Measurements from ENCODE around the gene CMBL.
"Not testable (repeated sequence)": the region's sequence is repeated elsewhere in the genome, so short reads cannot be mapped to it uniquely, and the experiment has no call there.

Gene CMBL

DNA sequence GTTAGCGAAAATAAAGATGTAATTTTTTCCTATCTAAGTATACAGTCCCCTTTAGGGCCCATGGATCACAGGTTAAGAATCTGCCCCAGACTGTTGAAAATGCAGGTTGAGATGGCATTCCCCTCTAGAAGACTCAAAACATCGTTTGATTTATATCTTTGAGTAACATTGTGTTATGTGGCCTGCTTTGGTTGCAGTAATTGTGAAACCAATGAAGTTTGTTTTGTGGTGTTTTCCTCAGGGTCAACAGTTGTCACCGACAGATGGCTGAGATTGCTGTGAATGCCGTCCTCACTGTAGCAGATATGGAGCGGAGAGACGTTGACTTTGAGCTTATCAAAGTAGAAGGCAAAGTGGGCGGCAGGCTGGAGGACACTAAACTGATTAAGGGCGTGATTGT, 49.8 kb downstream of the CMBL start:
- DNase-seq (ENCODE audit: low read depth in 2 of 2), result no peak

DNA sequence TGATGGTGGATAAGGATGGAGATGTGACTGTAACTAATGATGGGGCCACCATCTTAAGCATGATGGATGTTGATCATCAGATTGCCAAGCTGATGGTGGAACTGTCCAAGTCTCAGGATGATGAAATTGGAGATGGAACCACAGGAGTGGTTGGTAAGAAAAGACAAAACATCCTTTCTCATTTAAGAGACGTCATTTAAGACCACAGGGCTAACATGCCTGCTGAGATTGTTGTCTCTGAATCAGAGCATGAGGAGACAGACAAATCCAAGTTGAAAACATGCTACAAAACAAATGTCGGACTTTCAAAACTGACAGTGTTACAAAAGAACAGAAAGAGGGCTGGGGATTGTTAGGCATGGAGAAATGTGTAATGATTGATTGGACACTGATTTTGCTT, 53.0 kb downstream of the CMBL start:
- DNase-seq (ENCODE audit: low read depth in 2 of 2), result no peak

DNA sequence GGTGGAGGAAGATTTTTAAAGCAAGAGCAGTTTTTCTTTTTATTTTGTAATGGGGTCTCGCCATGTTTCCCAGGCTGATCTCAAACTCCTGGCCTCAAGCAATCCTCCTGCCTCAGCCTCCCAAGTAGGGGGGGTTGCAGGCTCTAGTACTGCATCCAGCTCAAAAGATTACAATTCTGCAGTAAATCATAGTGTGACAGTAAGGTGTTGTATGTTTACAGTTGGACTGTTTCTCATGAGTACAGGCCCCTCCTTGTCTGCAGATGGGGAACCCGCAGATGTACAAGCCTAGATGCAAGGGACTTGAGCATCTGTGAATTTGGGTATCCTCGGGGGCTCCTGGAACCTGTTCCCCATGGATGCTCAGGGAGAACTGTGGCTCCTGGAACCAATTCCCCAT, 54.3 kb downstream of the CMBL start:
- DNase-seq (ENCODE audit: low read depth in 2 of 2), result no peak

DNA sequence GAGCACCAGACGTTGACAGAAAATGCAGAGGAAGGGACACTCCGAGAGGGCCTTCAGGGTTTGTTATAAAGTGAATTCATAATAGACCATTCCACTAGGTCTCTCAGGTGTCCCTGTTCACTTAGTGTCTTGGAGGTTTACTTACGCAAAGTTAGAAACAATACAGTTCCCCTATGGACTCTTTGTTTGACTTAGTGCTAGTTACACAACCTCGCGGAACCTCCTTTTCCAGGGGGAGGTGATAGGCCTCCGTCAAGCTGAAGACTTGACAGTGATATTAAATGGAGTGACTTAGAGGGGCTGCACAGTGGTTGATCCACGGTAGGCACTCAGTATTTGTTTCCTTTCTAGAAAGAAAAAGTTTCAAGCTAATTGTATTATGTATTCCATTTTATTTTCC, 56.3 kb downstream of the CMBL start:
- no peak for DNase-seq (ENCODE audit: low read depth in 2 of 2)

DNA sequence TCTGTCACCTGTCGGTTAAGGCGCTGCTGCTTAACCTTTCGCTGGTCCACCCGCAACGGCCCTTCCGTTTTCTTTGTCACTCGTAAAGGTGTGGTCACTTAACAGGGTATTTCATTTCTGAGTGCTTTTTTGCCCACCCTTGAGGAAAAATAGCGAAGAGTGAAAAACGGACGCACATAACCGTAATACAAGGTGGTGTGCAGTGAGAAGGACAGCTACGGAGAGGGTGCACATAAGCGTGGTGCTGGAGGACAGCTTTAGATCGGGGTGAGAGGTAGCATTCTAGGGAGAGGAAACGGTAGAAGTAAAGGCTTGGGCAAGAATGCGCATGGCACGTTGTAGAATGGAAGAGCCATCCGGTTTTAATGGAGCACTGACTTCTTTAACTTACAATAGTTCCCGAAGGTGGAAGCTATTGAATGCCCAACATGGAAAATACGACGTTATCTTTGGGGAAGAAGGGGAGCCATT, 56.9 kb downstream of the CMBL start:
- no peak for DNase-seq (ENCODE audit: low read depth in 2 of 2)

DNA sequence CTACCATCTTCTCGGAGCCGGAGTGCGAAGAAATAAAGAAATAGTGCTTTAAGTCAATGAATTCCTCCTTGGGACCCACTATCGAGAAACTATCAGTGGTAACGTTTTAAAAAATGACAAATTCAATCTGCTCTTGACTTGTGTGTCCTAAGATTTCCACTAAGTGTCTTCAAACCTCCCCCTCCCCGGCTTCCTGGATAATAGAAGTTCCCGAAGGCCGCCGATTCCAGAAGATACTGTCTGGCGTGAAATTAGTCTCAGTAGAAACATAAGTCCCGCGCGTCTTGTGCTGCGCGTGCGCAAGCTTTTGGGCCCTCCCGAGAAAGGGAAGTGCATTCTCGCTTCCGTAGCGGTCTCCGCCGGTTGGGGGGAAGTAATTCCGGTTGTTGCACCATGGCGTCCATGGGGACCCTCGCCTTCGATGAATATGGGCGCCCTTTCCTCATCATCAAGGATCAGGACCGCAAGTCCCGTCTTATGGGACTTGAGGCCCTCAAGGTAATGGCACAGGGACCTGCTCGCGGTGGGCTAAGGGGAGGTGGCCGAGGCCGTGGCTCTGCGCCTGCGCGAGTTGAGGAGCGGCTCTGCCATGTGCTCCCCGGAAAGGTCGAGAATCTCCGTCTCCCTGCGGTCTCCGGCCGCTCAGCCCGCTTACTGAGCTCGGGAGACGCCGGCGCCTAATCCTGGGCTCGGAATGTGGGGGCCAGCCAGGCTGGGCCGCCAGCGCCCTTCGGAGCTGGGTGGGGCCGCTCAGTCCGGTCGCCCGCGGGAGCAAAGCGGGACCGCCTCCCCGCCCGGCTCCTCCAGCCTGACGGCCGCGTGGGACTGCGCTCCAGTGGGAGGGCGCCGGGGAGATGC, 57.5 kb downstream of the CMBL start, which contains the start of gene CCT5:
CCT5 (plus strand) TSS at position 333 of the 858 bp plus-strand sequence; CDS start at position 394, 61 bp downstream.
- peak; percentile 72 to 77 for DNase-seq (ENCODE audit: low read depth in 2 of 2)

DNA sequence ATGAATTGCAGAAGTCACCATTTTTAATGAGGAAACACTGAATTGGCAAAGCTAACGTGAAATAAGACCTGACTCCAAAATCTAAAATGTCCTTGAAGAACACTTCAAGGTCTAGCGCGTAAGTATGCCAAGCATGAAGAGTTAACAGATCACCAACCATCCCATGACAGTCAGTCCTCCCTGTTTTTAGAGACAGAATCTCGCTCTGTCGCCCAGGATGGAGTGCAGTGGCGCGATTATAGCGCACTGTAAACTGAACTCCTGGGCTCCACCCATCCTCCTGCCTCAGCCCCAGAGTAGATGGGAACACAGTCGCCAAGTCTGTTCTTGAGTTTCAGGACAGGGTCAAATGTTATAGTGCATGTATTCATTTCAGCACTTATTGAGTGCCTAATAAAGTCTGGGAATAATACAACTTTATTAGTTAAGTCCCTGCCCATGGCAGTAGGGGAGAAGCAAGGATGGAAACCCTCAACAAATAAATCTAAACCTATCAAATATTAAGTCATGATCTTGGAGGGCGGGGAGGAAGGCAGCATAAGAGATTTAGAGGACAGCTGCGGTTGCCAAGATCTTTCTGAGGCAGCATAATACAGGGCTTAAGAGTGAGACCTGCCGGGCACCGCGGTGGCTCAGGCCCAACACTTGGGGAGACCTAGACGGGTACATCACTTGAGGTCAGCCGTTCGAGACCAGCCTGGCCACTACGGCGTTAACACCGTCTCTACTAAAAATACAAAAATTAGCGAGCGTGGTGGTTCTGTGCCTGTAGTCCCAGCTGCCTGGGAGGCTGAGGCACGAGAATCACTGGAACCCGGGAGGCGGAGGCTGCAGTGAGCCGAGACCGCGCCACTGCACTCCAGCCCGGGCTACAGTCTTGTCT, 59.1 kb downstream of the CMBL start:
- no peak for DNase-seq (ENCODE audit: low read depth in 2 of 2)

DNA sequence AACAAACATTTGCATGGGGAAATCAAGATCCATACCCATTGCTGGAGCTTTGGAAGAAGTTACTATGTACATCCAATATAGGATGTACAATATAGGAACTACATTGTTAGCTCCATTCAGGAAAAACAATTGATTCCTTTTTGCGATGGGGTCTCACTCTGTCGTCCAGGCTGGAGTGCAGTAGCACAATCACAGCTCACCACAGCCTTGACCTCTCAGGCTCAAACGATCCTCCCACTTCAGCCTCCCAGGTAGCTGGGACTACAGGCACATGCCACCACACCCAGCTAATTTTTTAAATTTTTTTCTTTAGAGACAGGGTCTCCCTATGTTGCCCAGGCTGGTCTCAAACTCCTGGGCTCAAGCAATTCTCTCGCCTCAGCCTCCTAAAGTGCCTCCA, 60.5 kb downstream of the CMBL start:
- DNase-seq (ENCODE audit: low read depth in 2 of 2), result not testable (repeated sequence)

DNA sequence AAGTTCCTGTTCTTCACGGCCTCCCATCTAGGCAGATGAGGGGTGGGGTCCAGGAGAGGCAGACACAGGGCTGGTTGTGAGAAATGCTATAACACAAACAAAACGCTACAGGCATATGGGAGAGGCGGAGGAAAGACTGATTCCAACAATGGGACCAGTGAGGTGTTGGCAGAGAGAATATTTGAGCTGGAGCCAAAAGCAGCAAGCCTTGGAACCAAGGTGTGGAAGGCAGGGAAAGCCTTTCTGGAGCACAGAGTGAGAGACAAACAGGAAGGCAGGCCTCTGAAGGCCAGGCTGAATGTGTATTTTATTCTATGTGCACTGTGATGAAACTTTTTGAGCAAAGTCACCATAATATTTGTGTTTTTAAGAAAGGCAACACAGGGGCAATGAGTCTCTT, 60.9 kb downstream of the CMBL start:
- DNase-seq (ENCODE audit: low read depth in 2 of 2), result no peak

DNA sequence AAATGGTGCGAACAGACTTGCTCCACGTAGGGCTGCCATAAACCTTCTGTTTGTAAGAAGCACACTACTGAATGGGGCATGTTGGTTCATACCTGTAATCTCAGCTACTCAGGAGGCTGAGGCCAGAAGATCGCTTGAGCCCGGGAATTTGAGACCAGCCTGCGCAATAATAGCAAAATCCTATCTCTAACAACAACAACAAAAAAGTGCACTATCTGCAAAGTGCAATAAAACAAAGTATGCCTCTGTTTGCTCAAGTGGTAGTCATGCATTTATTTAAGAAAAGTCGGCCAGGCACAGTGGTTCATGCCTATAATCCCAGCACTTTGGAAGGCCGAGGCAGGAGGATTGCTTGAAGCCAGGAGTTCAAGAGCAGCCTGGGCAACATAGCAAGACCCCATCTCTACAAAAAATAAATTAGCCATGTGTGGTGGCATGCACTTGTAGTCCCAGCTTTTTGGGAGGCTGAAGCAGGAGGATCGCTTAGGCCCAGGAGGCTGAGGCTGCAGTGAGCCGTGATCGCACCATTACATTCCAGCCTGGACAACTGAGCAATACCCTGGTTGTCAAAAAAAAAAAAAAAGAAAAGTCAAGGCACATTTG, 63.3 kb downstream of the CMBL start:
- no peak for DNase-seq (ENCODE audit: low read depth in 2 of 2)

DNA sequence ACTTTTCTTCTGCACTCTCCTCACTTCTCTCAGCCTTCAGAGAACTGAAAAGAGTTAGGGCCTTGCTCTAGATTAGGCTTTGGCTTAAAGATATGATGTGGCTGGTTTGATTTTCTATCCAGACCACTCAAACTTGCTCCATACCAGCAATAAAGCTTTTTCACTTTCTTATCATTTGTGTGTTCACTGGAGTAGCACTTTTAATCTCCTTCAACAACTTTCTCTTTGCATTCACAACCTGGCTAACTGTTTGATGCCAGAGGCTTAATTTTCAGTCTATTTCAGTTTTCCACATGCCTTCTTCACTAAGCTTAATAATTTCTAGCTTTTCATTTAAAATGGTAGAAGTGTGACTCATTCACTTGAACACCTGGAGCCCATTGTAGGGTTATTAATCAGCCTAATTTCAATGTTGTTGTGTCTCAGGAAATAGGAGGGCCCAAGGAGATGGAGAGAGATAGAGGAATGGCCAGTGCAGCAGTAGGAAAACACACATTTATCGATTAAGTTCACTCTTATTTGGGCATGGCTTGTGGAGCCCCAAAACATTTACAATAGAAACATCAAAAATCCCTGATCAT, 64.0 kb downstream of the CMBL start:
- DNase-seq (ENCODE audit: low read depth in 2 of 2), result no peak

DNA sequence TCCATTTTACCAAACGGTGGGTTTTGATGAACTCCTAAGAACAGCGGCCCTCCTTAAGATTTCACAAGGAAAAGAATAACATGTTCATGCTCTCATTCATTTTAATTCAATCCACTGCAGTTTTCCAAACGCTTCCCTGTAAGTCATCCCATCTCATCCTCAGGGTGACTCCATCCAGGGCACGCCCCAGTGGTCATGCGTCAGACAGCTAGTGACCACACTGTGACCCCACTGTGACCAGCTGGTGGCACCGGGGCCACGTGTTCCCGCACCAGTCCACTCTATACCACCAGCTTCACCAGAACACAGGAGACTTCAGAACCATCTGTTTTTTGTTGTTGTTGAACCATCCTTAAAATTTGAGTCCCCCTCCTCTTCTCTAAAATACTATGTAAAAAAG, 72.4 kb downstream of the CMBL start:
- DNase-seq (ENCODE audit: low read depth in 2 of 2), result no peak

DNA sequence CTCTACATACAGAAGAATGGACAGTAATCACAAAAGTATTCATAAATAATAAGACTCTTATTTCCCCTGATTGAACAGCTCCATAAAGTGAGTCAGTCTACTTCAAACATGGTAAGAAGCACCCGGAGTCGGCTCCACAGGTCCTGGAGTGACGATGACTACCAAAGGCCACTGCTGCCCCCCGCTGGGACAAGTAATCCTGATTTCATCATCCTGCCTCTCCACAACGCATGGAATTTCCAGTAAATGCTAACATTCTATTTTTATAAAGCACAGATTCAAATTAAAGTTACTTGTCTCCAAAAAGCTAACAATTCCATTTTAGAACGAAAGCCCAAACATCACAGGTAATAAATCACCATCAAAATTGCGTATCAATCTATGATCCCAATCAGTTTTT, 74.2 kb downstream of the CMBL start:
- DNase-seq (ENCODE audit: low read depth in 2 of 2), result no peak

DNA sequence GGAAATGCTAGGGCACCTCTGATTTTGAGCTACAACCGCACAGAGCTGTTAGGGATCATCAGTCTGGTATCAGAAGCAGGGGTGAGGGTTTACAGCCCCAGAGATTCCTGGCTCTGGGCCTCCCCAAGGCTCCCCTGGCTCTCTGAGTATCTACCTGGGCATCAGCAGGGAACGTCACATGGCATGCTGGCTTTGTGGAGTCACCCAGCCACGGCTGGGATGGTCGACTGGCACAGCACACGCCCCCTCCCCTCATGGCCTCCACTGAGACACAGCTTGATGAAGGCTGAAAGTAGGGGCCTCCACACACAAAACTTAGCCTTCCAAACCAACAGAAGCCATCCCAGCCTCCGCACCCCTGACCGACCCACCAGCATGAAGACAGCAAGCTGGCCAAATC, 74.7 kb downstream of the CMBL start:
- no peak for DNase-seq (ENCODE audit: low read depth in 2 of 2)

DNA sequence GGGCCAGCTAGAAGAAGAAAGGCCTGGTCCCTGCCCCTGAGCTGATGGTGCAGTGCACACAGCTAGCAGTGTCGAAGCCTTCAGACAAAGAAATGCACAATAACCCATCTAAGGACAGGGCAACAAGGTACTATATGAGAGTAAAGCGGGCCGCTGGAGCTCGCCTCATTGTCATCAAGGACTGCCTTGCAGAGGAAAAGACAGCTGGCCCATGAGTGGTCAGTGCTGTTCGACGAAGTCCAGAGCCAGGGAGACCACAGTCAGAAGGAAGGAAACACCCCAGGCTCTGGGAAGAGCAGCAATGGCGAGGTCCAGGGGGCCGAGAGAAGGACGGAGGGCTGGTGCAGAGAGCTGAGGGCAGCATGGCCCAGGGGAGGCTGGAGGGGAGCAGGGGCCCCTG, 75.3 kb downstream of the CMBL start:
- DNase-seq (ENCODE audit: low read depth in 2 of 2), result no peak

DNA sequence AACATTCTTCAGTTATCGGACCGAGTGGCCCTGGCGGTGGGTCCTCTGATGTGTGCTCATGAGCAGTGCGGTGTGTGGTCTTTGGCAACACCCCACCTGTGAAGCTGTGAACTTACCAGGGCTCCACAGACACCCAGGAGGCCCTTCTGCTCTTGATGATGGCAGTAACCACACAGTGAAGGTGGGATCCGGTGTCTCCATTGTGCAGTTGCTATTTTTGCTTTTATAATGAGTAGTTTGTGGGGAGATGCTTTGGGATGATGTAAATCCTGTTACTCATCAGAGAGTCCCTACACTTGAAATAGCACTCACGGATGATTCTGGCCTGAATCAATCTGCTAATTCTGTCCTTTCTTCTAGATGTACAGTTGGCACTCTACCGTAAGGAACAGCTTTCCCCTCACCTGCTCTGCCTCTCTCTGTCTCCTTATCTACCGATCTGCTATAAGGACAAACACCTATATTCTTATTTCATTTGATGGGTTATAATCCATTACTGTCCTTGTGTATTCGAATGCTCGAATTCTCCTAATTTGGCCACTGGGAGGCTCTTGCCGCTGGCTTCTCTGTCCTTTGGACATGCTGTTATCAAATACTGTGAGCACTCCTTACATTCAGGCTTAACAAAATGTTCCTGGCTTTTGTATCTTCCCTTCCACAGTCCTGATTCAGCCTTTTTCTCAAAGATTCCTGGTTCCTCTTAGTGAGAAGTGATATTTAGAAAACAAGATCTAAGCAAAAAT, 78.2 kb downstream of the CMBL start:
- no peak for DNase-seq (ENCODE audit: low read depth in 2 of 2)

DNA sequence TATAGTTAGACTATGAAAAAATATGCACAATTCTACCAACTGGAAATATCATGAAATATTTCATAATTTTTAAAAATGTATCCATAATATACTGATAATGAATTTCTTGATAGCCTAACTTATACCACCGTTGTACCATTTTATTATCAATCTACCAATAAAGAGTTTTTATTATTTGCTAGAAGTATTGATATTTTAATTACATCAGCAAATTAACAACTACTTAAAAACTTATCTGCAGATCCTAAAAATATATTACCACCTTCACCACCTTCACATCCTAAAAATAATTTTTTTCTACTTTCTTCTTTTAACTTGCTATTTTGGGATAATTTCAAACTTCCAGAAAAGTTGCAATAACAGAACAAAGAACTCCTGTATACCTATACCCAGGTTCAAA, 79.4 kb downstream of the CMBL start:
- DNase-seq (ENCODE audit: low read depth in 2 of 2), result no peak
